KOPT-K1 (cell line): ENCODE data around the gene CCDC117.

Source experiments
- H3K27ac ChIP-seq: fragments of 200-600 bp; sonication (generic); 2 replicates; pipeline ENCODE4 v1.5.1; 2016; ENCODE audit warnings: antibody characterized with exemption, mild to moderate bottlenecking, low read depth, low read length; ENCODE audit not compliant: poor library complexity, severe bottlenecking
- H3K36me3 ChIP-seq: fragments of 200-600 bp; sonication (generic); 2 replicates; pipeline ENCODE4 v1.5.1; 2017; ENCODE audit warnings: antibody characterized with exemption, mild to moderate bottlenecking, low read length, moderate library complexity; ENCODE audit not compliant: insufficient read depth
- H3K9me3 ChIP-seq: fragments of 200-600 bp; sonication (generic); 2 replicates; pipeline ENCODE4 v1.5.1; 2017; ENCODE audit warnings: antibody characterized with exemption, low read length, mild to moderate bottlenecking; ENCODE audit not compliant: insufficient read depth, poor library complexity, severe bottlenecking

CCDC117 gene

GRCh38 chr22:28826921-28827320, 54.4 kb downstream of the CCDC117 start:
- H3K9me3 ChIP-seq: peaks cover 4% of the 10 kb centered on the region
- H3K27ac ChIP-seq: no peak overlapping the region
- H3K36me3 ChIP-seq: no peaks in the 10 kb centered on the region

GRCh38 chr22:28829358-28830181, 57.1 kb downstream of the CCDC117 start:
- no peaks in the 10 kb centered on the region for H3K36me3 ChIP-seq
- no peak overlapping the region for H3K27ac ChIP-seq
- peaks cover 4% of the 10 kb centered on the region for H3K9me3 ChIP-seq

DNA sequence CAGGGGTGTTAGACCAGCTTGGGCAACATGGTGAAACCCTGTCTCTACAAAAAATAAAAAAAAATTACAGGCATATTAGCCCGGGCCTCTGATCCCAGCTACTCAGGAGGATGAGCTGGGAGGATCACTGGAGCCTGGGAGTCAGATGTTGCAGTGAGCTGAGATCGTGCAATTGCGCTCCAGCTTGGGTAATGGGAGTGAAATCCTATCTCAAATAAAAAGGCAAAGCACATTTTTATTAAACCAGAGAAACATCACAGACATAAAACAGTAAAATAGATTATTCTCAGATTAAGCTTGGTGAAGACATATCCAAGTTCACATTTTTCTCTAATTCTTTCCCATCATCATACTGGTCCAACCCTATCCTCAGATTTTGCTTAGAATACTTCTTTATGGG, 57.9 kb downstream of the CCDC117 start:
- H3K27ac ChIP-seq: no peak overlapping the region
- H3K36me3 ChIP-seq: no peaks in the 10 kb centered on the region
- peaks cover 4% of the 10 kb centered on the region for H3K9me3 ChIP-seq

GRCh38 chr22:28831140-28832072, 58.9 kb downstream of the CCDC117 start:
- peaks cover 4% of the 10 kb centered on the region for H3K9me3 ChIP-seq
- no peaks in the 10 kb centered on the region for H3K36me3 ChIP-seq
- no peak overlapping the region for H3K27ac ChIP-seq

DNA sequence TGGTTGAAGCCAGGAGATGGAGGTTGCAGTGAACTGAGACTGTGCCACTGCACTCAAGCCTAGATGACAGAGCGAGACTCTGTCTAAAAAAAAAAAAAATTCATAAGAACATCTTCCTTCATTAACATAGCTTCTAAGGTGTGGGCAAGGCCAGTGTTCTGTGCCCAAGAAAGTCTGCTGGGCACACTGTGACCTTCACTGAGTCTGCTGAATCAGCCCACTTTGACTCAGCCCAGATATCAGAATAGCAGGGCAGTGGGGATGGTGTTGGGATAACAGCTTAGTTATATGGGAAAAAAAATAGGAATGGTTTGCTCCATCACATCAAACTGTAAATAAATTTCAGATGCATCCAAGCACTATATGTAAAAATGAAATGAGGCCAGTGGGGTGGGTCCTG, 60.2 kb downstream of the CCDC117 start:
- Histone ChIP-seq H3K27ac (no peak overlapping the region), H3K36me3 (no peaks in the 10 kb centered on the region), H3K9me3 (no peaks in the 10 kb centered on the region)

DNA sequence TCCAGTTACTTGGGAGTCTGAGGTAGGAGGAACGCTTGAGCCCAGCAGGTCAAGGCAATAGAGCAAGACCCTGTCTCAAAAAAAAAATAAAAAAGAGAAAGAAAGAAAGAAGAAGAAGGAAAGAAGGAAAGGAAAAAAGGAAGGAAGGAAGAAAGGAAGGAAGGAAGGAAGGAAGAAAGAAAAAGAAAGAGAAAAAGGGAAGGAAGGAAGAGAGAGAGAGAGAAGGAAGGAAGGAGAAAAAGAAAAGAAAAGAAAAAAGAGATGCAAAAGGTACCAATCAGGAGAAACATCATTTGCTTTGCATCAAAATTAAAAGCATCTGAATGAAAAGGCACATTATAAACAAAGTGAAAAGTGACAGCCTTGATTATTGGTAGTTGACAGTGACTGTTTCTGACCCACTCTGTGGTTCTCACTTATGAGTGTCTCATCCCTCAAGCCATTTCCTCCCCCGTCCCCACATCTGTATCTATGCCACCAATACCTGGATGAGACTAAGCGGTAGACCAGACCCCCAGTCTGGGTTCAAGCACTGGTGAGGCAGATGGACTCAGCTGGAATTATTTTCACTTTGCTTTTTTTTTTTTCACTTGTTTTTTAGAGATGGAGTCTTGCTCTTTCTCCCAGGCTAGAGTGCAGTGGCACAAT, 60.9 kb downstream of the CCDC117 start:
- H3K36me3 ChIP-seq: no peaks in the 10 kb centered on the region
- H3K27ac ChIP-seq: no peak overlapping the region
- H3K9me3 ChIP-seq: no peaks in the 10 kb centered on the region

- Histone ChIP-seq H3K36me3 (no peaks in the 10 kb centered on the region), H3K27ac (no peak overlapping the region), H3K9me3 (no peaks in the 10 kb centered on the region)
Measured at GRCh38 chr22:28835630-28836189, 63.2 kb downstream of the CCDC117 start.

DNA sequence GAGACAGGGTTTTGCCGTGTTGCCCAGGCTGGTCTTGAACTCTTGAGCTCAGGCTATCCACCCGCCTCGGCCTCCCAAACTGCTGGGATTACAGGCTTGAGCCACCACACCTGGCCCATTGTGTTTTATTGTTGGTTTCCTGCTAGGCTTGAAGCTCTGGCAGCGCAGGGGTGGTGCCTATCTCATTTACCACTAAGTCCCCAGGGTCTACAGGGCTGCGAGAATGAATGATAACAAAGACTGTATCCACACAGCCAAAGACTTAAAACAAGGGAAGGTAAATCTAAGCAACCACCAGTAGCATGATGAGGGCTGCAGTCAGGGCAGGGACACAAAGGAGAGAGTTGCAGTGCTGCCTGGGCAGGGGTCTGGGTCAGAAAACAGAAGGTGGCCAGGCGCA, 65.1 kb downstream of the CCDC117 start:
- Histone ChIP-seq H3K9me3 (no peaks in the 10 kb centered on the region), H3K36me3 (no peaks in the 10 kb centered on the region), H3K27ac (no peak overlapping the region)
